Fibroblast of skin of left biceps (primary cell): ENCODE results near the gene TBL3.

ENCODE experiments used
- DNase-seq, 2 experiments: peaks; one replicate each; pipeline ENCODE4 v3.0.0-alpha.2; 2013; ENCODE audit warnings: low read depth in 2 of 2

Gene TBL3

GRCh38 chr16:1963806-1964505 lies 7.9 kb upstream of the TBL3 start:
- no peak for DNase-seq

DNA sequence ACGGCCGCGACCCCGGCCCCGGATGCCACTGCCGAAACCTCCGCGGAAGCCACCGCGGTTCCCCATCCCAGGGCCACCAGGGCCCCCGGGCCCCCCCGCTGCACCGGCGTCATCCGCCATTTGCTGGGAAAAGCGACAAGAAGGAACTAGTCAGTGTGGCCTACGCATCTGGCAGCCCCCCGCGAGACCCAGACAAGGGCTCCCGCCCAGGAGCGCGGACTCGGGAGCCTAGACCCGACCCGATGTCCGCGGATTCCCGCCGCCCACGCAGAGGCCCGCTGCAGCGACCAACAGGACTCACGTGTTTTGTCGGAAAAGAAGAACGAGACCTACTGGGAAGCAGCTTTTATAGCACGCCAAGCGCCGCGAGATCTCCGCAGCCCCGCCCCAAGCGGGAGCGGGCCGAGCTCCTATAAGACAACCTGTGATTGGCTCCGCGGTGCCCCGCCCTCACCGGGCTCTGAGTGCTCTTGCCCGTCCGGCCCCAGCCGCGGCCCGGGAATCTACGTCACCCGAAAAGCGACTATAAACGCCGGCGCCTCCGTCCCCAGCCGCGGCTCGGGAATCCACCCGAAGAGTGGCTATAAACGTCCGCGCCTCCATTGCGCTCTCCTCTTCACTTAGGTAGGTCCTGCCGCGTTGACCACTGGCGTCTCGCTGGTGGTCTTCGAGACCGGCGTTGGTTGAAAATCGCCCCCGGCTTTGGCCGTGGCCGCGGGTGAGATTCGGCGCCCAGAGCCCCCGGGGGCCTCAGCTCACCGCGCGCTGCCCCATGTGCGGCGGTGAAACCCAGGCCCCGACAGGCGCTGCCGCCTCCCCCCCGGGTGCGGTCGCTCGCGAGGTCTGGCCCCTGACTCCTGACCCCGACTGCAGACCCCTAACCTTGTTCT lies 7.1 kb upstream of the TBL3 start, which contains the start of gene RPS2:
RPS2 (minus strand) TSS at position 321 of the 890 bp plus-strand sequence; CDS start at position 120, 201 bp downstream.
- DNase-seq: peak; percentile 96 to 98

DNA sequence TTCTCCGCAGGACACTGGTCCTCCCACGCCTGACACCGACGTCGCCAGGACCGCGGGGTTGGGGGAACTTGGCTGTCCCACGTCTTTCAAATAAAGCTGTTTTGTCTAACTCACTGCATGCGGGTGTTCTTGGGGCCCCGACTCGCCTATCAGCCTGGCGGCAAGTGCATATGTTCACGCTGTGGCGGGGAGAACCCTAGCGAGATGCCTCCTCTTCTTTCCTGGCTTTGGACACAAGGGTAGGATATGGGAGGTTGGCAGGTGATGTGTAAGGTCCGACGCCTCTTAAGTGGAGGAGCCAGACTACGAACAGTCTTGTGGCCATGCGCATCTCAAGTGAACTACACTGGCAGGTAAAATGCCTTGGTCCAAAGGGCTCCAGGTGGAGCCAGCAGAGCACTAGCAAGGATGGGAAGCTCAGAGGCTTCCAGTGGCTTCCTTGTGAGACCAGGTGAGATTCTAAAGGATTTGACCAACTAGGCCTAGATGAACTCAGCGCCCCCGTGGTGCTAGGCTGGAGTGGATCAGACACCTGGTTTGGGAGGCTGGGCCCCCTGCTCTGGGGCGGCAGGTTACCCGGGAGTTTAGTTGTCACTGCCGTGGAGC lies 6.4 kb upstream of the TBL3 start:
- DNase-seq: no peak

GRCh38 chr16:1966460-1966859 lies 5.4 kb upstream of the TBL3 start, which contains the start of gene RNF151:
Gene RNF151 (plus strand): TSS chr16:1966856. CDS start chr16:1966882, 26 bp downstream.
- DNase-seq: no peak

DNA sequence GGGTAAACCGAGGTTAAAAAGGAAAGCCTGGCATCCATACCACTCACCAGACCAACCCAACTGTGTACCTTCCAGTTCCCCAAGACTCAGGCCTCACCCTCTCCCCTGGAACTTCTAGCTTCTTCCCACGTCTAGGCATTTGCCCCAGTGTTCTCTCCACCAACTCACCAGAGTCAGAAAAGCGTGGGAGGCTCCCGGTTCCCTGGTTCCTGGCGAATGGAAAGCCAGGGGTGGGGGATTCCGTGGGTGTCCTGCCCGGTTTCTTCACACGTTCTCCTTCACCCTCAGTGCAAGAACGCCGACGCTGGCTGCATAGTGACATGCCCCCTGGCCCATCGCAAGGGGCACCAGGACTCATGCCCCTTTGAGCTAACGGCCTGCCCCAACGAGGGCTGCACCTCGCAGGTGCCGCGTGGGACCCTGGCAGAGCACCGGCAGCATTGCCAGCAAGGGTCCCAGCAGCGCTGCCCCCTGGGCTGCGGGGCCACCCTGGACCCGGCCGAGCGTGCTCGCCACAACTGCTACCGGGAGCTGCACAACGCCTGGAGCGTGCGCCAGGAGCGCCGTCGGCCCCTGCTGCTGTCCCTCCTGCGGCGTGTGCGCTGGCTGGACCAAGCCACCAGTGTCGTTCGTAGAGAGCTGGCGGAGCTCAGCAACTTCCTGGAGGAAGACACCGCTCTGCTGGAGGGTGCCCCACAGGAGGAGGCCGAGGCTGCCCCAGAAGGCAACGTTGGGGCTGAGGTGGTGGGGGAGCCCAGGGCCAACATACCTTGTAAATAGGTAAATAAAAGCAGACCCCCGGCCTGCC lies 3.5 kb upstream of the TBL3 start:
- no peak for DNase-seq

DNA sequence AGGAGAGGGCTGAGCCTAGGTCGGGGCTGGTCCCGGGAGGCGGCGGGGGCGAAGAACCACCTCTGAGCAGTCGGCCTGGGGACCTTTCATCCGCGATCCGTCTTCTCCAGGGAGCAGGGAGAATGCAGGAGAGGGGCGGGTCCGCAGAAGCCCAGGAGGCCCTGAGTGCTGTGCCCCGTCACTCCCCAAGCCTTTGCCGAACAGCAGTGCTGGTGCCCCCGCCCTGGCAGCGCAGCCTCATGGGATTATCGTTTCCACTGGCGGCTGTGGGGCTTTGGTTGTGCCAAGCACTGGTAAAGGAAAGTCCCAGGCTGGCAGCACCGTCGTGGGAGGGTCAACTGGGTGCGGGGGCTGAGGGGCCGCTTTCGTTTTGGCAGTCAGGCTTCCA lies 631 bp downstream of the TBL3 start:
- DNase-seq: no peak

- no peak for DNase-seq
Observed at GRCh38 chr16:1973461-1974156, 1.8 kb downstream of the TBL3 start.

GRCh38 chr16:1974157-1975070 lies 2.6 kb downstream of the TBL3 start:
- no peak for DNase-seq

- DNase-seq: no peak
Observed at GRCh38 chr16:1975432-1976215, 3.8 kb downstream of the TBL3 start.

GRCh38 chr16:1976216-1976520 lies 4.3 kb downstream of the TBL3 start:
- DNase-seq: no peak

DNA sequence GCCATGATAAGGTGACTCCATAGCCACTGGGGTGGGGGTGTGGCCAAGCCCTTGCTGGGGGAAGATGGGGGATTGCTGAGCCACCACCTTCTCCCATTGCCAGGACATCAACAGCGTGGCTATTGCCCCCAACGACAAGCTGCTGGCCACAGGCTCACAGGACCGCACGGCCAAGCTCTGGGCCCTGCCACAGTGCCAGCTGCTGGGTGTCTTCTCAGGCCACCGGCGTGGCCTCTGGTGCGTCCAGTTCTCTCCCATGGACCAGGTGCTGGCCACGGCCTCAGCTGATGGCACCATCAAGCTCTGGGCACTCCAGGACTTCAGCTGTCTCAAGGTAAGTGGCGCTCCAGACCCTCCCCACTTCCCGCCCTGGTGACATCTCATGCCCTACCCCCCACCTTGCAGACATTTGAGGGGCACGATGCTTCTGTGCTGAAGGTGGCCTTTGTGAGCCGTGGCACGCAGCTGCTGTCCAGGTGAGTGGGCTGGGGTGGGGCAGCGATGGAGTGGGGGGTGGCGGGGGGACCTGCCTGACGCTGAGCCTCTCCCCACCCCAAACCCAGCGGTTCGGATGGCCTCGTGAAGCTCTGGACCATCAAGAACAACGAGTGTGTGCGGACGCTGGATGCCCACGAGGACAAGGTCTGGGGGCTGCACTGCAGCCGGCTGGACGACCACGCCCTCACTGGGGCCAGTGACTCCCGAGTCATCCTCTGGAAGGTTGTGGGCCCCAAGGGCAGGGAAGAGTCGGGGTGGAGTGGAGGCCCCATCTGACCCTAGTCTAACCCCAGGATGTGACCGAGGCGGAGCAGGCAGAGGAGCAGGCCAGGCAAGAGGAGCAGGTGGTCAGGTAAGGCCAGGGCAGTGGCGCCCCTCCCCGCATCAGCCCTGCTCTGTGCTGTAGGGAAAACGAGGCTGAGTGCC lies 5.4 kb downstream of the TBL3 start:
- DNase-seq: no peak

DNA sequence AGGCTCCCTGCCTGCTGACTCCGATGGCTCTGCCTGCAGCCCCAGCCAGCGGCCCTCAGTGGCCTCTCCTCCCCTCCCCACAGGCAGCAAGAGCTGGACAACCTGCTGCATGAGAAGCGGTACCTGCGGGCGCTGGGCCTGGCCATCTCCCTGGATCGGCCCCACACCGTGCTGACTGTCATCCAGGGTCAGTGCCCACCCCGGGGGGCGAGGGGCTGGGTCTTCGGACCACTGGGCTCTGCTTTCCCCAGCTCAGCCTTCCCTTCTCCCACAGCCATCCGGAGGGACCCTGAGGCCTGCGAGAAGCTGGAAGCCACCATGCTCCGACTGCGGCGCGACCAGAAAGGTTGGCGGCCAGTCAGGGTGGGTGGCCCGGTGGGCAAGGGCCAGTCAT lies 6.0 kb downstream of the TBL3 start:
- DNase-seq: no peak

DNA sequence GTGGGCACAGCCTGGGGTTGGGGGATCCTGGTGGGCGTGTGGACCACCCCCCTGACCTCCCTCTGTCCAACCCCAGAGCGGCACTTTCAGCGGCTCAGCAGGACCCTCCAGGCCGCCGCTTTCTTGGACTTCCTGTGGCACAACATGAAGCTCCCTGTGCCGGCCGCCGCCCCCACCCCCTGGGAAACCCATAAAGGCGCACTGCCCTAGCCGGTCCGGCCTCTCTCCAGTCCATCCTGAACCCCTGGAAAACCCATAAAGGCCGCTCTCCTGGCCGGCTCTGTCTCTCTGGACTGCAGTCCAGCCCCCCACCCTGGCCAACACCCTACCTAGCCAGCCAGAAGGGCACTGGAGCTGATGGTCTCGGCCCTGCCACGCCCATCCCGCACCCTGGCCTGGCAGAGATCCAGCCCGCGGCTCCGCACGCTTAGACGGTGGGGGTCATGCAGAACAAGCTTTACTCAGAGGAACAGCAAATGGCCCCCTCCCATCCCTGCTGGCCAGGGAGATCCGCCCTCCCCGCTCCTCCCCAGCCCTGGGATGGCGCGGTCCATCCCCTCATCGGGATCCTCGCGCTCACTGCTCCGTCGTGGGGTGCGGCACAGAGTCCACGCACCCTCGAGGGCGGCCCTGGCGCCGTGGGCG lies 6.7 kb downstream of the TBL3 start:
- DNase-seq: no peak

DNA sequence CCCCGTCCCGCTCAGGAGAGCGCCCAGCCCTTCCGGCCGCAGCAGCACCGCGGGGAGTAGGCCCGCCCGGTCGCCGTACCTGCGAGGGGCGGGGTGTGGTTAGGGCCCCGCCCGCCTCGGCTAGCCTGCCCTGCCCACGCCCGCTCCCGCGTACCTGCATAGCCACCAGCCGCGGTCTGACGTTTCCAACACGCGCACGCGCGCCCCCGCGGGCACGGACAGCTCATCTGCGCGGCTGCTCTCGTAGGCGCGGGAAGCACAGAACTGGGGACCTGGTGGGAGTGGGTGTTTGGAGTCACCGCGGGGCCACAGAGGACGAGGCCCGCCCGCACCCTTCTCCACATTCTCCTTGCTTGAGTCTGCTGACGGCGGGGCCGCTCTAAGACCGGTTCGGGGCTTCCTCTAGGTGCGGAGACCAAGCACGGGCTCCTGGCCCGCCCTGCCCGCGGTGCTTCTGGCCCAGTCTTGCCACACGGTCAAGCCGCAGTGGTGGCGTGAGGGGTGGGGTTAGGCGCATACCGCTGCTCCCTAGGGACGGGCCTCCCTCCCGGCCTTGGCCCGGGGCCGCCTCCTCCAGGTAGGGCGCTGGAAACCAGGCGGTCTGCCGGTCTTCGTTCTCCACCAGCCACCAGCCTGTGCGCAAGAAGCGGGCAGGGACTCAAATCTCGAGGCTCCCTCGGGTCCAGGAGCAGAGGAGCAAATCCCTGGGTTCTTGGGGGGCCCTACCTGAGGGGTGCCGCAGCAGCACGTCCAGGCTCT lies 7.6 kb downstream of the TBL3 start:
- no peak for DNase-seq

- DNase-seq: no peak
Observed at GRCh38 chr16:1980030-1980769, 8.3 kb downstream of the TBL3 start.

DNA sequence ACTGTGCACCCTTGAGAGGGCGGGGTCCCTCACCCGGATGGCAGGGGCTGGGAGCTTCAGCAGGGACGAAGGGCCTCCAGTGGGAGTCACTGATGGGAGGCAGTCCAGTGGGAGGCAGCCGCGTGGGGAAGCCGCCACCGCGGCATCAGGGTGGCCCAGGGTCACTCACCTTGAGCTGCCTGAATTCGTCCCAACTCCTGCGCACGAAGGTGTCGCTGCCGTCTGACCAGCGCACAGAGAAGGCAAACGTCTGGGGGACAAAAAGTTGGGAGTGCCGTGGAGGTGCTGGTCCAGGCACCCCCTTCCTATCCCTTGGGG lies 8.9 kb downstream of the TBL3 start:
- no peak for DNase-seq
